HG03457 (cell line): Measurements from ENCODE around the gene STOML3.

Experiments
- ATAC-seq: cut with Tn5 transposase; IDR thresholded peaks from one replicate; pipeline ENCODE4 v1.9.1; 2021; ENCODE audit warnings: moderate number of reproducible peaks; ENCODE audit not compliant: unreplicated experiment

STOML3 gene

GRCh38 chr13:38921081-38921480 is 69.5 kb downstream of the STOML3 start:
- ATAC-seq: no peak
